SIG-M5 (cell line): ENCODE measurements around the gene ELP5.

Source experiments
- DNase-seq: peaks from one replicate; lab custom pipeline; 2025; lab: John Stamatoyannopoulos, UW

ELP5 gene

GRCh38 chr17:7219229-7219811 is 32.7 kb upstream of the ELP5 start:
- no peak for DNase-seq

DNA sequence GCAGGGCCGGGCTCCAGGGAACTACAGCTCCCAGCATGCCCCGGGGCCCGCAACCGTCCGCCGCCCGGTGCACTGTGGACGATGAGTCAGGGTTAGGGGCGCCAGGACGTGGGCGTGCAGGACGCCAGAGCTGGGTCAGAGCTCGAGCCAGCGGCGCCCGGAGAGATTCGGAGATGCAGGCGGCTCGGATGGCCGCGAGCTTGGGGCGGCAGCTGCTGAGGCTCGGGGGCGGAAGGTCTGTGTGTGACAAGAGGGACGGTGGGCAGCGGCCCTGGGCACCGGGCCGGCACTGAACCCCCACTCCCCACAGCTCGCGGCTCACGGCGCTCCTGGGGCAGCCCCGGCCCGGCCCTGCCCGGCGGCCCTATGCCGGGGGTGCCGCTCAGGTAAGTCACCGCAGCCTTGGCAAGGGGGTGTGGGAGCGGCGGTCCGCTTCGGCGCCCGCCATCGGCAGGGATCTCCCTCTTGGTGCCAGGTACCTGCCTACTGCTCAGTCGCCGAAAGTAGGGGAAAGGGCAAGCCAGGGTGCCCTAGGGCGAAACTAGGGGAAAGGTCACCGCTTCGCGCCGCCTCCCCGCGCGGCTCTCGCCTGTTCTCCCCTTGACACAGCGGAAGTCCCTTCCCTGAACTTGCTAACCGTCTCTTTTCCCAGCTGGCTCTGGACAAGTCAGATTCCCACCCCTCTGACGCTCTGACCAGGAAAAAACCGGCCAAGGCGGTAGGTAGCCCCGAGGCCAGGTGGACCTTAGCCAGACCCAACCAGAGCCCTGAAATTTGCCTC is 32.0 kb upstream of the ELP5 start, which contains the start of the genes ACADVL and DLG4:
Gene ACADVL (plus strand): TSS at position 127 of the 781 bp plus-strand sequence. CDS start 47 bp downstream, at position 174.
Gene DLG4 (minus strand): TSS at position 25 of the 781 bp plus-strand sequence.
- DNase-seq = no peak

DNA sequence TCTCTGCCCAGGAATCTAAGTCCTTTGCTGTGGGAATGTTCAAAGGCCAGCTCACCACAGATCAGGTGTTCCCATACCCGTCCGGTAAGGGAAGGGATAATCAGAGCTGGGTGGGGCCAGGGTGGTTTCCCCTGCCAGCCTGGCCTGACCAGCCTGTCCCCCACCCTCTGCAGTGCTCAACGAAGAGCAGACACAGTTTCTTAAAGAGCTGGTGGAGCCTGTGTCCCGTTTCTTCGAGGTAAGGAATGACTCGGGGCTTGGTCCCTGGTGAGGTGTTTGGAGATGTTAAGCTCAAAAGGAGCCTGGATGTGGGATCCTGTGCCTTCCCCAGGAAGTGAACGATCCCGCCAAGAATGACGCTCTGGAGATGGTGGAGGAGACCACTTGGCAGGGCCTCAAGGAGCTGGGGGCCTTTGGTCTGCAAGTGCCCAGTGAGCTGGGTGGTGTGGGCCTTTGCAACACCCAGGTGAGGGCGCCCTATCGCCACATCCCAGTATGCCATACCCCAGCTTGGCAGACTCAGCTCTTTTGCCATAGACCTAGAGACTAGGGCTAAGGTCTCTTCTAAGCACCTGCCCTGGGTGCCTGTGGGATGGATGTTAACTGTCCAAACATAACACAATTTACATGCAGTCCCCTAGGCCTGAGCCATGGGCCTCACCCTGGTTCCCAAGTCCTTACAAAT is 31.3 kb upstream of the ELP5 start:
- no peak for DNase-seq

DNA sequence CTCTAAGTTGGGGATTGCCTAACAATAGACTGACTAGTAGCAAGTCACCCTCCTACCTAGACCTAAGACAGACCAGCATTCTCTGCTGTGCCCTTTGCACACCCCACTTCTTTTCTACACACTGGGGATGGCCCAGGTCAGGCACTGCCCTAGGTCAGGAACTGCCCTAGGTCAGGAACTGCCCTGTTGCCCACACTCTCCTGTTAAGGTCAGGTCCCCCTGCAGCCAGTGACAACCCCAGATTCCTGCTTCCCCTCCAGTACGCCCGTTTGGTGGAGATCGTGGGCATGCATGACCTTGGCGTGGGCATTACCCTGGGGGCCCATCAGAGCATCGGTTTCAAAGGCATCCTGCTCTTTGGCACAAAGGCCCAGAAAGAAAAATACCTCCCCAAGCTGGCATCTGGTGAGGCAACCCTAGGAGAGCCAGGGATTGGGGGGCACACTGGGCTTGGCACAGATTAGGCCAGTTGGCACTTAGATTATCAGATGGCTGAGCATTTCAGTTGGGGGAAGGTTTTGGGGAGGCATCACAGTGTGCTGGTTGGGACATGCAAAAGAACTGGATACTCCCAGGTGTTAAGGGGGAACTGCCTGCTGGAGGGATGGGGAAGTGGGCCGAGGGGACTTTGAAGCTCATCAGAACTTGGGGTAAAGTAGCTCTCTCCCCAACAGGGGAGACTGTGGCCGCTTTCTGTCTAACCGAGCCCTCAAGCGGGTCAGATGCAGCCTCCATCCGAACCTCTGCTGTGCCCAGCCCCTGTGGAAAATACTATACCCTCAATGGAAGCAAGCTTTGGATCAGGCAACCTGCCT is 30.5 kb upstream of the ELP5 start:
- no peak for DNase-seq

GRCh38 chr17:7222093-7222971 is 29.7 kb upstream of the ELP5 start:
- no peak for DNase-seq

DNA sequence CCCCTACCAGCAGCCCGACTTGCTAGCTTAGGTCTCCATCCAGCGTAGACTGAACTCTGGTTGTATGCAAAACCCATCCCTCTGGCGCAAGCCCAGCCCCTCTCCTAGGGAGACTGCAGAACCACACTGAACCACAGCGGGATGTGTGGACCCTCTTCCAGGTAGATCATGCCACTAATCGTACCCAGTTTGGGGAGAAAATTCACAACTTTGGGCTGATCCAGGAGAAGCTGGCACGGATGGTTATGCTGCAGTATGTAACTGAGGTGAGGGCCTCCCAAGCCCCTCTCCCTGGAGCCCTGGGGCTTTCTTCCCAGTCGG is 29.1 kb upstream of the ELP5 start:
- DNase-seq = no peak

DNA sequence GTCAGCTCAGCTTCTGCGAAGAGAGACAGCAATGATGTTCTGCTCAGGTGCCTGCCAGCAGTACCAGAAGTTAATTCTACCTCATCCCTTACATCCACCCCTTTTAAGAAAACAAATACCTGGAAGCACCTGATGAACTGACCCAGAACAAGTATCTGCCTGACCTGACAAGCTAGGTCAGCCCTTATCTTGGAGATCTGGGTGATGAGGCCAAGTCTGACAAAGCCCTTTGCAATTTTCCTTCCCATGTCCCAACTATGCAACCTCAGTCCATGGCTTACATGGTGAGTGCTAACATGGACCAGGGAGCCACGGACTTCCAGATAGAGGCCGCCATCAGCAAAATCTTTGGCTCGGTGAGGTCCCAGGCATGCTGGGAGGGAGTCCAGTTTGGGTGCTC is 28.6 kb upstream of the ELP5 start:
- no peak for DNase-seq

- no peak for DNase-seq
Measured at GRCh38 chr17:7224110-7224509, 27.9 kb upstream of the ELP5 start.

GRCh38 chr17:7224661-7225111 is 27.3 kb upstream of the ELP5 start:
- no peak for DNase-seq

DNA sequence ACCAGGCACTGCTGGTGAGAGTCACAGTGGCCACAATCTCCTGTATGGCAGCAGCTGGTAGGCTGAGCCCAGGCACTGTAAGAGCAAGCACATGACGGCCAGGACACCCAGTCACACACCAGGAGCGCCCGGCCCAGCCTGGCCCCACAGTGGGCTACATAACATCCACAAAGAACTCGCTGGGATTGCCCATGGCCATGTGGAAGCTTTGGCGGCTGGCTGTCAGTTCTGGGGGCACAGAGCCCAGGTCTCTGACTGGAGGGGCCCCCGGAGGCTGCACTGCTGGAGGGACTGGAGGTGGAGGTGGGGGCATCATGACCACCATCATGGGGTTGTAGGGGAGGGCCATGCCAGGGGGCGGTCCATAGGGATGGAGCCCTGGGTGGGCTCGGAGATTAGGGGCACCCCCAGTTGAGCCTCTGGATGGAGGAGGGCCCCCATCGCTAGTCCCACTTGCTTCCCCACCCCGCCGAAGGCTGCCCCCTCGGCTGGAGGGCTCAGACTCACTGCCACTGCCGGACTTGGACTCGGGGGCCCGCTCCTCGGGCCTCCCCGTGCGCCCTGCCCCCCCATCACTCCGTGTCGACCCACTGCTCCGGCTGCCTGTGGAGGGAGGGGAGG is 26.2 kb upstream of the ELP5 start:
- DNase-seq = no peak

GRCh38 chr17:7226721-7227710 is 25.0 kb upstream of the ELP5 start:
- no peak for DNase-seq

- DNase-seq = no peak
Measured at GRCh38 chr17:7228920-7229319, 23.1 kb upstream of the ELP5 start.

GRCh38 chr17:7229504-7229903 is 22.5 kb upstream of the ELP5 start:
- DNase-seq = no peak

DNA sequence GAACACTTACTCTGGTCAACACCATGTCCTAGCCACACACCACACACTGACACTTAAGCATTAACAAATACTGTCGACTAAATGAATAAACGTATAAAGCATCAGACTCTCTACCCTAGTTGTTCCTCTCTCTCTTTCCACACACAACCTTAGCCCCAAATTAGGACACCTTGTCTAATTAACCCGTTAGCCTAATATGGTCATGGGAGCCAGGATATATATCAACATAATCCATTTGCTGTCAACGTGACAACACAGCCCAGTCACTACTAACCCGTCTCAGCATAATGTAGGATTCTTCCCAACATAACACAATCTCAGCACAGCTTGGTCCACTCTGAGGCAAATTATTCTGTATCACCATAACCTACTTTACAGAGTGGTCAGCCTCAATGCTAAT is 19.9 kb upstream of the ELP5 start:
- no peak for DNase-seq

DNA sequence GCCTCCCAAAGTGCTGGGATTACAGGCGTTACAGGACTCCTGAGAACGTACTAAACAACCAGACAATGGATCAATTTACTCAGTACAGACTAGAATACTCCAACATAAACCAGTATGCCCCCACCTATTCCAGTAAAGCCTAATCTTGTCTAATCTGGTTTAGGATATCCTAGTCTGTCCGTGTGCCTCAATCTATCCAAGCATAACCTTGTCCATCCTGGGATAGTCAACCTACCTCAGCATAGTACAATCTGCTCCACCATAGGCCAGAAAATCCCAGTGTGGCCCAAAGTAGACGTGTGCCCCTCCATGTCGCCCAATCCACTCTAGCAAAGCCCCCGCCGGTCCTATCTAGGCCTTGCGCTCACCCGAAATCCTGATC is 18.3 kb upstream of the ELP5 start:
- DNase-seq = no peak

DNA sequence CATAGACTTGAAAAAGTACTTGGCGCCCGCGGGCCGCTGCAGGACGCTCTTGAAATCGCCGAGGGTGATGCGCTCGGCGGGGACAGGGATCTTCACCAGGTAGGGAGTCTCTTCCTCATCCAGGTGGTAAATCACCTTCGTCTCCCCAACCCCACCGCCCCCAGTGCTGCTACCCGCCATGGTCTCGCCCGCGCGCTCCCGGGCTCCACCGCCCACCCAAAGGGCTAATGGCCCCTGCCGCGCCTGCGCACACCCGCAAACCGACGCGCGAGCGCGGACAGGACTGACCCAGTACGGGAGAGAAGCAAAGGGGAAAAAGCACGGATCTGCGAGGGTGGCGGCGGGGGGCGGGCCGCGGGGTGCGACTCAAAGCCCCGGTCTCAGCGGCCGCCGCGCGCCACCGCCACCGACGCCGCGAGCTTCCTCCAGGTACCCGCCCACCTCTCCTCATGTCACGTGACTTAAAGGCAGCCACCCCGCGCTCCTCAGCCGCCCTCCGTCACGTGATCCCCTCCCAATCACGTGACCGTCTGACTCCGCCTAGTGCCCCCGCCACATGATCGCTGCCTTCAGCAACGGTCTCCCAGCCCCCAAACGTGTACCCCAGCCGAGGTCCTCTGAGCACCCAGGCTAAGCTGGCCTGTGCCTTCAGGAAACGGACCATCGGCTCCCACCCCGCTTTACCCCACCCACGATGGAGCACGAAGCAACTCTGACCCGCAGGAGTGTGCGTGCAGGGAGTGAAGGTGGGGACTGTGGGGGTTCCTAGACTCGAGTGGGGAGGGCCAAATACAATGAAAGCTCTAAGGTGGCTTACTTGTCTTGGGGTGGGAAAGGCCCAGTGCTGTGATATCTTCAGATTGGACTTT is 17.7 kb upstream of the ELP5 start, which contains the start of gene DVL2:
Gene DVL2 (minus strand): TSS at position 435 of the 869 bp plus-strand sequence. CDS start 255 bp downstream, at position 180.
- peak; percentile 72 for DNase-seq

- no peak for DNase-seq
Measured at GRCh38 chr17:7235693-7236665, 16.0 kb upstream of the ELP5 start.
